ENCODE results near the gene ISG15. TPM values are rescaled to one million over a fixed set of nuclear protein-coding genes. Genes with fewer than 3 reads are reported as not detected.

The ISG15 gene
- total RNA-seq, 1 experiment from 2014 or later = 140 TPM

DNA sequence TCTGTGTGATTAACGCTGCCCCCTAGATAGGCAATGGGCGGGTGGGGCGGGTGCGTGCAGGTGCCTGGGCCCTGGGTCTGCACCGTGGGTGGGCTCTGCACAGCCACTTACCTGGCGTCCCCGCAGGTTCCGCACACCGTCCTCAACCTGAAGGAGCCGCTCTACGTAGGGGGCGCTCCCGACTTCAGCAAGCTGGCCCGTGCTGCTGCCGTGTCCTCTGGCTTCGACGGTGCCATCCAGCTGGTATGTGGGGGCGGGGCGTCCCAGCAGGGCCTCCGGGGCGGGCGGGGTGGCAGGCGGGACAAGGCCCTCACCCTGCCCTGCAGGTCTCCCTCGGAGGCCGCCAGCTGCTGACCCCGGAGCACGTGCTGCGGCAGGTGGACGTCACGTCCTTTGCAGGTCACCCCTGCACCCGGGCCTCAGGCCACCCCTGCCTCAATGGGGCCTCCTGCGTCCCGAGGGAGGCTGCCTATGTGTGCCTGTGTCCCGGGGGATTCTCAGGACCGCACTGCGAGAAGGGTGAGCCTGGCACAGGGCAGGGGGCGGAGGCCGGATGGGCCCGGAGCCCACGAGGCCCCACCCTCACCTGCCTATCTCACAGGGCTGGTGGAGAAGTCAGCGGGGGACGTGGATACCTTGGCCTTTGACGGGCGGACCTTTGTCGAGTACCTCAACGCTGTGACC, 38.0 kb downstream of the ISG15 start:
- Histone ChIP-seq H3K4me1 (ENCODE audit: control insufficient read depth in 1 of 2, insufficient read depth in 2 of 2, low read length in 2 of 2) (no peaks in the 10 kb centered on the region), H3K27me3 (ENCODE audit: insufficient read depth, low read length) (no peaks in the 10 kb centered on the region), H3K9ac (ENCODE audit: low read length) (no peak overlapping the region), H3K9me3 (ENCODE audit: control insufficient read depth in 1 of 2, insufficient read depth in 1 of 2, low read depth in 1 of 2, low read length in 2 of 2) (no peaks in the 10 kb centered on the region), H3K4me3 (replicated peaks in 1 of 2; ENCODE audit: low read depth in 1 of 2, low read length in 2 of 2) (no peak overlapping the region), H4K20me1 (ENCODE audit: insufficient read depth) (no peaks in the 10 kb centered on the region), H3K36me3 (ENCODE audit: control insufficient read depth in 1 of 2, insufficient read depth in 2 of 2, low read length in 2 of 2) (peaks cover 16 to 26% of the 10 kb centered on the region in 2 experiments; a peak in 3 of 4 replicates), H3K79me2 (ENCODE audit: insufficient read depth, low read length) (no peaks in the 10 kb centered on the region), H2AFZ (ENCODE audit: low read depth, low read length, poor library complexity, severe bottlenecking) (no peak overlapping the region), H3K4me2 (ENCODE audit: low read length) (no peak overlapping the region), H3K27ac (ENCODE audit: low read depth, low read length) (no peak overlapping the region), H3K9me2 (ENCODE audit: insufficient read depth) (no peaks in the 10 kb centered on the region)
- DNase-seq (ENCODE audit: low read depth, low spot score) = no peak
- RAD21 ChIA-PET (ENCODE audit: low non-redundant PET in 1 of 2, low total read pairs in 2 of 2, uncharacterized antibody in 2 of 2, unreplicated experiment in 2 of 2) = no interaction called here
- BruUV-seq (replicated peaks) = no TSS peak
- intact Hi-C loops (cut with micrococcal nuclease) = no loop called here
- CTCF ChIA-PET = no interaction called here
- TF ChIP-seq SRF (IDR thresholded peaks at IDR 0.05; ENCODE audit: low read depth) = no peak
- TF ChIP-seq, protein P1, sequence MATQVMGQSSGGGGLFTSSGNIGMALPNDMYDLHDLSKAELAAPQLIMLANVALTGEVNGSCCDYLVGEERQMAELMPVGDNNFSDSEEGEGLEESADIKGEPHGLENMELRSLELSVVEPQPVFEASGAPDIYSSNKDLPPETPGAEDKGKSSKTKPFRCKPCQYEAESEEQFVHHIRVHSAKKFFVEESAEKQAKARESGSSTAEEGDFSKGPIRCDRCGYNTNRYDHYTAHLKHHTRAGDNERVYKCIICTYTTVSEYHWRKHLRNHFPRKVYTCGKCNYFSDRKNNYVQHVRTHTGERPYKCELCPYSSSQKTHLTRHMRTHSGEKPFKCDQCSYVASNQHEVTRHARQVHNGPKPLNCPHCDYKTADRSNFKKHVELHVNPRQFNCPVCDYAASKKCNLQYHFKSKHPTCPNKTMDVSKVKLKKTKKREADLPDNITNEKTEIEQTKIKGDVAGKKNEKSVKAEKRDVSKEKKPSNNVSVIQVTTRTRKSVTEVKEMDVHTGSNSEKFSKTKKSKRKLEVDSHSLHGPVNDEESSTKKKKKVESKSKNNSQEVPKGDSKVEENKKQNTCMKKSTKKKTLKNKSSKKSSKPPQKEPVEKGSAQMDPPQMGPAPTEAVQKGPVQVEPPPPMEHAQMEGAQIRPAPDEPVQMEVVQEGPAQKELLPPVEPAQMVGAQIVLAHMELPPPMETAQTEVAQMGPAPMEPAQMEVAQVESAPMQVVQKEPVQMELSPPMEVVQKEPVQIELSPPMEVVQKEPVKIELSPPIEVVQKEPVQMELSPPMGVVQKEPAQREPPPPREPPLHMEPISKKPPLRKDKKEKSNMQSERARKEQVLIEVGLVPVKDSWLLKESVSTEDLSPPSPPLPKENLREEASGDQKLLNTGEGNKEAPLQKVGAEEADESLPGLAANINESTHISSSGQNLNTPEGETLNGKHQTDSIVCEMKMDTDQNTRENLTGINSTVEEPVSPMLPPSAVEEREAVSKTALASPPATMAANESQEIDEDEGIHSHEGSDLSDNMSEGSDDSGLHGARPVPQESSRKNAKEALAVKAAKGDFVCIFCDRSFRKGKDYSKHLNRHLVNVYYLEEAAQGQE (IDR thresholded peaks at IDR 0.05; ENCODE audit: low read depth) = no peak
- TF ChIP-seq EGR1 (IDR thresholded peaks at IDR 0.05; ENCODE audit: low read depth) = no peak
- TF ChIP-seq TCF7L2 (IDR thresholded peaks at IDR 0.05; ENCODE audit: borderline replicate concordance, extremely low read depth, insufficient read depth, insufficient read length) = no peak
- TF ChIP-seq CBX3 (IDR thresholded peaks at IDR 0.05; ENCODE audit: low read depth) = no peak
- TF ChIP-seq ZFX (IDR thresholded peaks at IDR 0.05) = no peak
- no peak for TF ChIP-seq JUND (IDR thresholded peaks at IDR 0.05)
- POLR2A ChIA-PET = no interaction called here
- no peak for ATAC-seq
